Stimulated activated CD8-positive, alpha-beta memory T cell treated with anti-CD3 and anti-CD28 coated beads, Interleukin-2, amount 100 ng/mL, for 1 hour (primary cell): ENCODE measurements around the gene POLR1A.

Experiments used
- DNase-seq, 2 donors: peaks; one replicate each; pipeline ENCODE4 v3.0.0-alpha.2; 2020; ENCODE audit warnings: low read depth in 2 of 2

The POLR1A gene

GRCh38 chr2:86021396-86022378, 84.0 kb downstream of the POLR1A start:
- DNase-seq, result no peak

GRCh38 chr2:86020984-86021383, 84.7 kb downstream of the POLR1A start:
- no peak for DNase-seq

GRCh38 chr2:86019121-86019520, 86.6 kb downstream of the POLR1A start:
- no peak for DNase-seq

- DNase-seq, result no peak
Measured at GRCh38 chr2:86017901-86018896, 87.5 kb downstream of the POLR1A start.

- DNase-seq, result no peak
Measured at GRCh38 chr2:86016581-86016980, 89.1 kb downstream of the POLR1A start.

- DNase-seq, result no peak
Measured at GRCh38 chr2:86015699-86016098, 90.0 kb downstream of the POLR1A start.

GRCh38 chr2:86015006-86015405, 90.7 kb downstream of the POLR1A start:
- no peak for DNase-seq

GRCh38 chr2:86014493-86014892, 91.2 kb downstream of the POLR1A start:
- no peak for DNase-seq

- no peak for DNase-seq
Measured at GRCh38 chr2:86012007-86012712, 93.5 kb downstream of the POLR1A start.

- no peak for DNase-seq
Measured at GRCh38 chr2:86011449-86011941, 94.2 kb downstream of the POLR1A start.

- DNase-seq, result no peak
Measured at GRCh38 chr2:86010083-86010482, 95.6 kb downstream of the POLR1A start.

GRCh38 chr2:86006524-86006923, 99.2 kb downstream of the POLR1A start:
- no peak for DNase-seq

GRCh38 chr2:86003967-86004366, 101.7 kb downstream of the POLR1A start:
- DNase-seq, result no peak

- DNase-seq, result no peak
Measured at GRCh38 chr2:86003104-86003503, 102.6 kb downstream of the POLR1A start.

GRCh38 chr2:86002375-86002774, 103.3 kb downstream of the POLR1A start:
- no peak for DNase-seq

GRCh38 chr2:86001326-86001725, 104.4 kb downstream of the POLR1A start:
- DNase-seq, result no peak

- no peak for DNase-seq
Measured at GRCh38 chr2:86000938-86001312, 104.8 kb downstream of the POLR1A start.

GRCh38 chr2:86000131-86000937, 105.4 kb downstream of the POLR1A start:
- DNase-seq, result no peak

- DNase-seq, result no peak
Measured at GRCh38 chr2:85999061-85999831, 106.4 kb downstream of the POLR1A start.
